ENCODE results near the gene IFFO2.

DNA sequence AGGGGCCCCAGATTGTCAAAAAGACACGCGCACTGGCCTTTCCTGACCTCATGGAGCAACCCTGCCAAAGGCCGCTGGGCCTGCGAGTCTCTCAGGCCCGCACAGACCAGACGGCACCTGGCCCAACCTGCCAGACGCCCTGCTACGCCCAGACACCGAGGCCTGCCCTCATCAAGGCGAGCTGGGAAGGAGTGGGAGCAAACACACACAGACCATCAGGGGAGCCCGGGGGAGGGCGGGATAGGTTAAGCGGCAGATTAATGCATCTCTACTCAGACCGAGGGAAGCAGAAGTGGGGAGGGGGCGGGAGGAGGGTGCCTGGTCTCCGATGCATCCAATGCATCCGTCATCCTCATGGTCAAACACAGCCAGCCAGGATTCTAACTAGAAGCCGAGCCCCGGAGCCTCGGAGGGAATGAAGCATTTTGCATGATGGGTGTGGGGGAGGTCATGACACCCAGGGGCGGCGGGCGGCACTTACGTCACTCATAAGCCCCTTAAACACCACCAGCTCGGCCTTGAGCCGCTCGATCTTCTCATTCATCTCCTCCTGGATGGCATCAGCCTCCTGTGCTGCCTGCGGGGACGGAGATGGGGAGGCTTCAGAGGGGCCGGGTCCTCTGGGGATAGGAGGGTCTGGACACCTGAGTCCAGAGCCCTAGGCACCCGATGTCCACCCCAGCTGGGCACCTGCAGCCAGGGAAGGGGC, 37.1 kb downstream of the IFFO2 start:
- TF ChIP-seq, protein P1, sequence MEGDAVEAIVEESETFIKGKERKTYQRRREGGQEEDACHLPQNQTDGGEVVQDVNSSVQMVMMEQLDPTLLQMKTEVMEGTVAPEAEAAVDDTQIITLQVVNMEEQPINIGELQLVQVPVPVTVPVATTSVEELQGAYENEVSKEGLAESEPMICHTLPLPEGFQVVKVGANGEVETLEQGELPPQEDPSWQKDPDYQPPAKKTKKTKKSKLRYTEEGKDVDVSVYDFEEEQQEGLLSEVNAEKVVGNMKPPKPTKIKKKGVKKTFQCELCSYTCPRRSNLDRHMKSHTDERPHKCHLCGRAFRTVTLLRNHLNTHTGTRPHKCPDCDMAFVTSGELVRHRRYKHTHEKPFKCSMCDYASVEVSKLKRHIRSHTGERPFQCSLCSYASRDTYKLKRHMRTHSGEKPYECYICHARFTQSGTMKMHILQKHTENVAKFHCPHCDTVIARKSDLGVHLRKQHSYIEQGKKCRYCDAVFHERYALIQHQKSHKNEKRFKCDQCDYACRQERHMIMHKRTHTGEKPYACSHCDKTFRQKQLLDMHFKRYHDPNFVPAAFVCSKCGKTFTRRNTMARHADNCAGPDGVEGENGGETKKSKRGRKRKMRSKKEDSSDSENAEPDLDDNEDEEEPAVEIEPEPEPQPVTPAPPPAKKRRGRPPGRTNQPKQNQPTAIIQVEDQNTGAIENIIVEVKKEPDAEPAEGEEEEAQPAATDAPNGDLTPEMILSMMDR (conservative IDR thresholded peaks at IDR 0.05 in 1 of 2, IDR thresholded peaks at IDR 0.05 in 1 of 2; ENCODE audit: low read depth in 1 of 2, low read length in 2 of 2) = no peak
- TF ChIP-seq EZH2 (IDR thresholded peaks at IDR 0.05; ENCODE audit: low read length, missing control alignments) = no peak
